K562 (cell line): ENCODE data around the gene PRKG1. TPM values are rescaled to one million over a fixed set of nuclear protein-coding genes. Genes with fewer than 3 reads are reported as not detected.

Experiments
- ATAC-seq: fragments of 200-7000 bp; cut with Tn5 transposase; 3 replicates; pipeline ENCODE4 v1.9.1; 2020; ENCODE audit warnings: moderate library complexity
- BruUV-seq: library from RNA; stranded (reverse); fragments of 400-500 nt; replicated peaks from 2 replicates; lab custom pipeline; 2021; lab: Mats Ljungman, UMichigan
- CTCF ChIA-PET: fragments of 300-600 bp; formaldehyde crosslinking; extraction: SDS; loops from one replicate; lab custom pipeline; 2021; ENCODE audit warnings: low intra/inter-chr PET ratio; lab: Yijun Ruan, JAX
- POLR2A ChIA-PET: fragments of 300-600, 350-650 bp; sonication (Branson Sonifier 250); formaldehyde crosslinking; extraction: SDS; loops from one replicate; lab custom pipeline; 2021; ENCODE audit warnings: antibody characterized with exemption, inconsistent platforms; lab: Yijun Ruan, JAX
- DNase-seq, 4 experiments: peaks; one replicate each; pipeline versions ENCODE4 v3.0.0 to v3.0.0-alpha.2; 2011 to 2018; ENCODE audit warnings: low spot score in 3 of 4, mixed read lengths in 3 of 4; ENCODE audit errors: extremely low read depth in 1 of 4
- FAIRE-seq: peaks from 2 replicates; lab custom pipeline; 2011; peaks lifted over from hg19 to GRCh38; lab: Jason Lieb, UNC
- H2AFZ ChIP-seq: 2 replicates; pipeline ENCODE4 v1.6.0; 2011; ENCODE audit warnings: low read depth, low read length, control low read depth, inconsistent platforms
- H3K27ac ChIP-seq: fragments of 200-600 bp; 3 replicates; pipeline ENCODE4 v1.8.0; 2011; ENCODE audit warnings: low read depth, mild to moderate bottlenecking, control low read depth, inconsistent platforms, low read length, moderate library complexity, mixed read lengths; ENCODE audit errors: extremely low read depth
- H3K27me3 ChIP-seq, 2 experiments: fragments of 300-600 bp in 1 of 2; 2 replicates in 1 of 2; 3 replicates in 1 of 2; pipeline versions ENCODE4 v1.6.0 to v1.8.0; 2011; ENCODE audit warnings: inconsistent platforms in 2 of 2, low read length in 2 of 2, mild to moderate bottlenecking in 1 of 2, mixed read lengths in 1 of 2, moderate library complexity in 1 of 2; ENCODE audit not compliant: control insufficient read depth in 2 of 2, insufficient read depth in 2 of 2
- H3K36me3 ChIP-seq: fragments of 300-600 bp; 3 replicates; pipeline ENCODE4 v1.8.0; 2011; ENCODE audit warnings: mild to moderate bottlenecking, low read length, inconsistent platforms; ENCODE audit not compliant: control insufficient read depth, insufficient read depth
- H3K4me1 ChIP-seq, 2 experiments: fragments of 200-600 bp in 1 of 2; replicated peaks in 1 of 2; 2 replicates in 1 of 2; 3 replicates in 1 of 2; pipeline versions ENCODE4 v1.5.1 to v1.8.0; 2011; ENCODE audit warnings: inconsistent platforms in 2 of 2, low read length in 2 of 2, mild to moderate bottlenecking in 1 of 2, mixed read lengths in 1 of 2, moderate library complexity in 1 of 2; ENCODE audit not compliant: control insufficient read depth in 2 of 2, insufficient read depth in 2 of 2
- H3K4me2 ChIP-seq: 2 replicates; pipeline ENCODE4 v1.6.1; 2011; ENCODE audit warnings: low read length, control low read depth, inconsistent platforms, mixed read lengths; ENCODE audit not compliant: insufficient read depth
- H3K4me3 ChIP-seq: fragments of 200-600 bp; sonication (generic), shearing (Covaris generic); 2 replicates; pipeline ENCODE4 v1.5.1; 2016; ENCODE audit warnings: control low read depth, inconsistent platforms
- H3K79me2 ChIP-seq: fragments of 200-600 bp; 3 replicates; pipeline ENCODE4 v1.8.0; 2011; ENCODE audit warnings: low read length, inconsistent platforms; ENCODE audit not compliant: control insufficient read depth, insufficient read depth
- H3K9ac ChIP-seq, 2 experiments: 2 replicates each; pipeline versions ENCODE4 v1.6.0 to v1.6.1; 2011; ENCODE audit warnings: low read depth in 2 of 2, low read length in 2 of 2, control low read depth in 1 of 2, inconsistent platforms in 1 of 2, mild to moderate bottlenecking in 1 of 2, mixed read lengths in 1 of 2; ENCODE audit not compliant: insufficient read depth in 1 of 2
- H3K9me1 ChIP-seq: one replicate; pipeline ENCODE4 v1.6.0; 2011; ENCODE audit warnings: inconsistent platforms, mild to moderate bottlenecking, low read length, moderate library complexity; ENCODE audit not compliant: control insufficient read depth, insufficient read depth
- H3K9me3 ChIP-seq: replicated peaks from 2 replicates; pipeline ENCODE4 v1.5.1; 2011; ENCODE audit warnings: low read depth, low read length, inconsistent platforms; ENCODE audit not compliant: control insufficient read depth, insufficient read depth
- H4K20me1 ChIP-seq: replicated peaks from 2 replicates; pipeline ENCODE4 v1.6.1; 2011; ENCODE audit warnings: low read length, inconsistent platforms, mixed read lengths; ENCODE audit not compliant: control insufficient read depth, insufficient read depth
- ATF3 ChIP-seq, 2 experiments: fragments of 450-650 bp in 1 of 2; sonication (generic) in 1 of 2; formaldehyde crosslinking in 1 of 2; IDR thresholded peaks in 1 of 2; conservative IDR thresholded peaks in 1 of 2; 2 replicates each; pipeline versions ENCODE4 v1.6.1 to v1.8.1; 2016 to 2023; ENCODE audit warnings: mild to moderate bottlenecking in 2 of 2, moderate library complexity in 2 of 2, inconsistent platforms in 1 of 2, missing genetic modification reagents in 1 of 2
- E2F6 ChIP-seq, 2 experiments: IDR thresholded peaks; 2 replicates each; pipeline ENCODE4 v1.6.1; 2011; ENCODE audit warnings: borderline replicate concordance in 1 of 2, control low read depth in 1 of 2, low read depth in 1 of 2, low read length in 1 of 2, mild to moderate bottlenecking in 1 of 2, mixed read lengths in 1 of 2, moderate library complexity in 1 of 2; ENCODE audit not compliant: insufficient read depth in 1 of 2, insufficient read length in 1 of 2, poor library complexity in 1 of 2, severe bottlenecking in 1 of 2; ENCODE audit errors: extremely low read depth in 1 of 2
- HSF4 ChIP-seq: fragments of 250-450 bp; sonication (Bioruptor Pico); IDR thresholded peaks from 2 replicates; pipeline ENCODE4 v2.1.2; 2022; ENCODE audit warnings: mild to moderate bottlenecking, moderate library complexity, borderline replicate concordance
- MNT ChIP-seq, 2 experiments: fragments of 450-650 bp; conservative IDR thresholded peaks; 2 replicates each; pipeline ENCODE4 v1.6.1; 2017; ENCODE audit warnings: mild to moderate bottlenecking in 2 of 2, moderate library complexity in 2 of 2
- TAF15 ChIP-seq: fragments of 200-400 bp; formaldehyde crosslinking; IDR thresholded peaks from 2 replicates; pipeline ENCODE4 v1.6.1; 2017; ENCODE audit warnings: mild to moderate bottlenecking, low read depth, low read length, moderate library complexity
- TFAP4 ChIP-seq: sonication (generic); formaldehyde crosslinking; IDR thresholded peaks from 2 replicates; pipeline ENCODE4 v1.8.0; 2022; ENCODE audit warnings: missing genetic modification reagents, mild to moderate bottlenecking, moderate library complexity, borderline replicate concordance
- TSHZ1 ChIP-seq: fragments of 250-450 bp; sonication (Bioruptor Pico); IDR thresholded peaks from 2 replicates; pipeline ENCODE4 v1.4.0; 2020; ENCODE audit warnings: mild to moderate bottlenecking, moderate library complexity
- U2AF2 ChIP-seq: fragments of 200-400 bp; formaldehyde crosslinking; optimal IDR thresholded peaks from 2 replicates; pipeline ENCODE3; 2017; ENCODE audit warnings: low read depth, mild to moderate bottlenecking, low read length
- XRCC3 ChIP-seq: fragments of 450-650 bp; IDR thresholded peaks from 2 replicates; pipeline ENCODE4 v1.6.1; 2017; ENCODE audit warnings: mild to moderate bottlenecking, moderate library complexity
- ZC3H11A ChIP-seq: IDR thresholded peaks from 2 replicates; pipeline ENCODE4 v1.6.1; 2012; ENCODE audit warnings: low read depth, low read length, improper control_type of control experiment
- ZNF316 ChIP-seq: fragments of 450-650 bp; IDR thresholded peaks from 2 replicates; pipeline ENCODE4 v1.6.1; 2016
- ZNF717 ChIP-seq: fragments of 250-450 bp; sonication (Bioruptor Pico); IDR thresholded peaks from 2 replicates; pipeline ENCODE4 v1.5.0; 2021
- WGBS: fragments of 100-300 bp; shearing (Covaris generic); methylation state at CpG from one replicate; pipeline ENCODE4 v1.1.6; 2016; ENCODE audit warnings: low coverage, mixed read lengths; ENCODE audit not compliant: insufficient coverage; ENCODE audit errors: missing lambda C conversion rate; 5-methylcytosine and 5-hydroxymethylcytosine counted together
- in situ Hi-C: fragments of 300-500 bp; cut with MboI; formaldehyde crosslinking; loops from 4 replicates; pipeline ENCODE4 v1.15.0; 2018; ENCODE audit warnings: inconsistent platforms, mixed read lengths
- intact Hi-C: fragments of 100-400 bp; cut with micrococcal nuclease; formaldehyde crosslinking; loops from 2 replicates; pipeline ENCODE4 v1.14.2; 2022
- polyA plus RNA-seq, 8 experiments: library from polyadenylated mRNA; depleted of rRNA in 4 of 8; stranded (reverse) in 5 of 8; unstranded in 3 of 8; fragments of >200 nt; fragmentation: Nextera tagmentation in 2 of 8; fragmentation: Illumina TruSeq in 1 of 8; extraction: Ambion mirVana in 2 of 8; extraction: Trizol in 1 of 8; gene quantifications; 2 replicates each; pipeline versions ENCODE4 v1.2.1 to v1.2.3, GENCODE V29; 2011 to 2014; ENCODE audit warnings: inconsistent platforms in 1 of 8, missing spikeins in 1 of 8
- total RNA-seq, 7 experiments: library from RNA; depleted of rRNA in 6 of 7; stranded (reverse); fragments of >200 nt in 6 of 7; fragmentation: Illumina TruSeq in 2 of 7; extraction: Trizol in 2 of 7; gene quantifications; 2 replicates each; pipeline versions ENCODE4 v1.2.1 to v1.2.3, GENCODE V29; 2011 to 2021; ENCODE audit warnings: low replicate concordance in 1 of 7

Gene PRKG1
- total and polyA plus RNA-seq, 9 of the 15 experiments (the other 6 are each of a cell fraction or from before 2014, with no cell fraction given): 0.22 TPM; not detected in 8

GRCh38 chr10:52232561-52233350 is 1158.5 kb downstream of the PRKG1 start:
- Histone ChIP-seq H3K4me2 (no peak overlapping the region), H3K36me3 (no peaks in the 10 kb centered on the region), H3K27ac (no peak overlapping the region), H3K9me1 (no peaks in the 10 kb centered on the region), H3K79me2 (no peaks in the 10 kb centered on the region), H3K27me3 (no peaks in the 10 kb centered on the region), H3K4me3 (no peak overlapping the region), H2AFZ (no peak overlapping the region), H3K4me1 (no peaks in the 10 kb centered on the region), H3K9me3 (no peaks in the 10 kb centered on the region), H4K20me1 (no peaks in the 10 kb centered on the region), H3K9ac (no peak overlapping the region)
- DNase-seq (no peak), ATAC-seq (no peak), FAIRE-seq (no peak)
- in situ Hi-C loops: no loop called here
- intact Hi-C loops: no loop called here
- 3% methylated on average over 4 of the region's 4 CpGs for WGBS
- CTCF ChIA-PET: no interaction called here
- POLR2A ChIA-PET: no interaction called here
- BruUV-seq: no TSS peak
- TF ChIP-seq ATF3 (IDR thresholded peaks at IDR 0.05) (no peak), ATF3 (CRISPR knock-in tag; conservative IDR thresholded peaks at IDR 0.05) (no peak), HSF4 (CRISPR knock-in tag) (no peak), ZNF717 (CRISPR knock-in tag) (no peak), TAF15 (no peak), TFAP4 (no peak), TSHZ1 (no peak), ZC3H11A (no peak), U2AF2 (no peak), MNT (conservative IDR thresholded peaks at IDR 0.05) (no peak), XRCC3 (no peak), E2F6 (IDR thresholded peaks at IDR 0.05; ENCODE audit: borderline replicate concordance in 1 of 2, extremely low read depth in 1 of 2, insufficient read depth in 1 of 2, insufficient read length in 1 of 2, low read depth in 1 of 2, low read length in 1 of 2, poor library complexity in 1 of 2, severe bottlenecking in 1 of 2) (no peak), ZNF316 (no peak)
